Endothelial cell of umbilical vein (primary cell): Measurements from ENCODE around the gene PAK6. TPM values are rescaled to one million over a fixed set of nuclear protein-coding genes. Genes with fewer than 3 reads are reported as not detected.

Experiments
- BruUV-seq: library from RNA; stranded (reverse); fragments of 400-500 nt; replicated peaks from 2 replicates; lab custom pipeline; 2021; lab: Mats Ljungman, UMichigan
- CTCF ChIA-PET: fragments of 300-600, 350-600 bp; sonication (Branson Sonifier 250); formaldehyde crosslinking; loops from one replicate; lab custom pipeline; 2021; ENCODE audit warnings: antibody characterized with exemption, inconsistent platforms; lab: Charles Lee
- POLR2A ChIA-PET: fragments of 300-600, 350-600 bp; sonication (Branson Sonifier 250); formaldehyde crosslinking; loops from one replicate; lab custom pipeline; 2021; ENCODE audit warnings: antibody characterized with exemption, inconsistent platforms; lab: Charles Lee
- DNase-seq: peaks from one replicate; pipeline ENCODE4 v3.0.0-alpha.2; 2011; ENCODE audit warnings: low read depth, low spot score
- FAIRE-seq: peaks from 2 replicates; lab custom pipeline; 2011; peaks lifted over from hg19 to GRCh38; lab: Jason Lieb, UNC
- H2AFZ ChIP-seq: 2 replicates; pipeline ENCODE4 v1.6.0; 2012; ENCODE audit warnings: low read depth, low read length, control low read depth, inconsistent platforms
- H3K27ac ChIP-seq: 2 replicates; pipeline ENCODE4 v1.5.1; 2011; ENCODE audit warnings: low read depth, mild to moderate bottlenecking, control low read depth, low read length, moderate library complexity; ENCODE audit not compliant: insufficient read depth
- H3K27me3 ChIP-seq, 2 experiments: 2 replicates each; pipeline versions ENCODE4 v1.6.0 to v1.6.1; 2011; ENCODE audit warnings: low read length in 2 of 2, mixed read lengths in 1 of 2; ENCODE audit not compliant: control insufficient read depth in 2 of 2, insufficient read depth in 2 of 2
- H3K36me3 ChIP-seq, 2 experiments: 2 replicates in 1 of 2; 3 replicates in 1 of 2; pipeline ENCODE4 v1.5.1; 2011; ENCODE audit warnings: low read length in 2 of 2, mild to moderate bottlenecking in 1 of 2, moderate library complexity in 1 of 2; ENCODE audit not compliant: control insufficient read depth in 2 of 2, insufficient read depth in 2 of 2; ENCODE audit errors: extremely low read depth in 1 of 2
- H3K4me1 ChIP-seq: 3 replicates; pipeline ENCODE4 v1.5.1; 2011; ENCODE audit warnings: mild to moderate bottlenecking, low read length; ENCODE audit not compliant: control insufficient read depth, insufficient read depth; ENCODE audit errors: extremely low read depth
- H3K4me2 ChIP-seq: 2 replicates; pipeline ENCODE4 v1.6.1; 2011; ENCODE audit warnings: low read length, control low read depth, mixed read lengths; ENCODE audit not compliant: insufficient read depth
- H3K4me3 ChIP-seq, 3 experiments: fragments of 200-600 bp in 1 of 3; sonication (generic), shearing (Covaris generic) in 1 of 3; replicated peaks in 1 of 3; 2 replicates each; pipeline ENCODE4 v1.5.1; 2011 to 2016; ENCODE audit warnings: control low read depth in 3 of 3, low read length in 3 of 3, mild to moderate bottlenecking in 2 of 3, inconsistent platforms in 1 of 3, low read depth in 1 of 3, moderate library complexity in 1 of 3; ENCODE audit not compliant: insufficient read depth in 1 of 3
- H3K79me2 ChIP-seq: 2 replicates; pipeline ENCODE4 v1.6.0; 2012; ENCODE audit warnings: low read length, inconsistent platforms; ENCODE audit not compliant: control insufficient read depth, insufficient read depth
- H3K9ac ChIP-seq: replicated peaks from 2 replicates; pipeline ENCODE3; 2011; ENCODE audit warnings: low read length, control low read depth; ENCODE audit not compliant: insufficient read depth; ENCODE audit errors: extremely low read depth
- H3K9me1 ChIP-seq: replicated peaks from 3 replicates; pipeline ENCODE4 v1.6.0; 2011; ENCODE audit warnings: mild to moderate bottlenecking, low read length; ENCODE audit not compliant: control insufficient read depth, insufficient read depth; ENCODE audit errors: extremely low read depth
- H3K9me3 ChIP-seq: replicated peaks from 2 replicates; pipeline ENCODE4 v1.5.1; 2012; ENCODE audit warnings: low read length, inconsistent platforms; ENCODE audit not compliant: control insufficient read depth, insufficient read depth
- H4K20me1 ChIP-seq: replicated peaks from 2 replicates; pipeline ENCODE3; 2011; ENCODE audit warnings: mild to moderate bottlenecking, low read length; ENCODE audit not compliant: control insufficient read depth, insufficient read depth; ENCODE audit errors: extremely low read depth
- EZH2 ChIP-seq: IDR thresholded peaks from 2 replicates; pipeline ENCODE4 v1.6.1; 2012; ENCODE audit warnings: borderline replicate concordance, low read depth, mild to moderate bottlenecking, moderate library complexity, low read length, inconsistent platforms; ENCODE audit not compliant: severe bottlenecking
- FOS ChIP-seq: IDR thresholded peaks from 2 replicates; pipeline ENCODE4 v1.6.1; 2011; ENCODE audit warnings: mild to moderate bottlenecking, low read length, moderate library complexity, borderline replicate concordance; ENCODE audit not compliant: insufficient read depth
- GATA2 ChIP-seq: IDR thresholded peaks from 2 replicates; pipeline ENCODE4 v1.7.0; 2011; ENCODE audit warnings: low read depth, mild to moderate bottlenecking, moderate library complexity, mixed read lengths, low read length; ENCODE audit not compliant: insufficient read length, insufficient read depth
- JUN ChIP-seq: IDR thresholded peaks from 2 replicates; pipeline ENCODE4 v1.6.1; 2011; ENCODE audit warnings: borderline replicate concordance, low read depth; ENCODE audit not compliant: insufficient read length, insufficient read depth
- MYC ChIP-seq: IDR thresholded peaks from one replicate; pipeline ENCODE4 v1.6.1; 2011; ENCODE audit warnings: mild to moderate bottlenecking, low read depth, low read length
- POLR2A ChIP-seq: IDR thresholded peaks from 2 replicates; pipeline ENCODE4 v1.6.1; 2012; ENCODE audit warnings: low read depth, mild to moderate bottlenecking, control low read depth, low read length
- POLR2AphosphoS5 ChIP-seq: IDR thresholded peaks from 2 replicates; pipeline ENCODE4 v1.6.1; 2012; ENCODE audit warnings: low read depth, mild to moderate bottlenecking, control low read depth, low read length, moderate library complexity; ENCODE audit not compliant: insufficient read depth
- dilution Hi-C: fragments of 300-500 bp; cut with MboI; formaldehyde crosslinking; loops from one replicate; pipeline ENCODE4 v1.15.0; 2019; ENCODE audit warnings: low sequenced_read_pairs; ENCODE audit not compliant: extremely low pct_ligation_motif_present
- intact Hi-C: fragments of 100-400 bp; cut with micrococcal nuclease; formaldehyde crosslinking; loops from one replicate; pipeline ENCODE4 v1.10.0; 2022
- polyA plus RNA-seq, 4 experiments: library from polyadenylated mRNA; depleted of rRNA in 3 of 4; stranded (reverse) in 3 of 4; unstranded in 1 of 4; fragments of >200 nt; gene quantifications; 2 replicates each; pipeline versions ENCODE4 v1.2.1 to v1.2.3, GENCODE V29; 2011 to 2012; ENCODE audit warnings: missing spikeins in 1 of 4
- total RNA-seq: library from RNA; stranded (reverse); gene quantifications from 2 replicates; pipeline ENCODE4 v1.2.3, GENCODE V29; 2021
- TF ChIP-seq, protein P1 (sequence below): IDR thresholded peaks from 2 replicates; pipeline ENCODE4 v1.6.1; 2011; ENCODE audit not compliant: insufficient read depth, insufficient read length
- TF ChIP-seq, protein P2 (sequence below), 2 donors: IDR thresholded peaks; 1 replicate in 1 of 2; 2 replicates in 1 of 2; pipeline ENCODE4 v1.5.1; 2011; ENCODE audit warnings: low read length in 2 of 2, mild to moderate bottlenecking in 2 of 2, moderate library complexity in 2 of 2, control low read depth in 1 of 2, inconsistent platforms in 1 of 2, low read depth in 1 of 2; ENCODE audit not compliant: insufficient read depth in 1 of 2; ENCODE audit errors: extremely low read depth in 1 of 2

The PAK6 gene
- total and polyA plus RNA-seq, 2 donors (not counting 3 experiments of a cell fraction or from before 2014, with no cell fraction given): not detected

DNA sequence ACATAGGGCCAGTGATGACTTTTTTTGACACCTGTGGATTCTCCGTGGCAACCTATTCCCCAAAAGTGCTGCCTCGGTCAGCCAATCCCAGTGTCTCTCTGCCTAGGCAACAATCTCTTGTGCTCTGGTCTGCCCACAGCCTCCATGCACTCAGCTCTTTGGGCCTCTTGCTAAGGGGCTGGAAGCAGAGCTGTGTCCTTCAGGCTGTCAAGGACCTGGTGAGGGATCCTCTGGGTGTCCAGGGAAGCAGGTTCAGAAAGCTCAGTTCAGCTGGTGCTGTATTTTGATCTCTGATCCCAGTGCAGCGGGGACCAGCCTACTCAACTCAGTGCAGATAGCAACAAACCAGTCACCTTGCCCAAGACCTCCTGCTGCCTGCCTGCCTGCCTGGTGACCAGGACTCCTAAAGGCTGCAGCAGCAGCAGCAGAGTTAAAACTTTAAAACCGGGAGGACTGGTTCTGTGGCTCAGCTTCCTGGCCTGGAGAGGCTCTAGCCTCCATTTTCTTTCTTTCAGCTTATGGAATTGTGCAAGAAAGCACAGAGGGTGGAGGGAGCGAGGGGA lies 6.2 kb downstream of the PAK6 start:
- no peaks in the 10 kb centered on the region for H3K79me2 ChIP-seq
- DNase-seq (no peak), FAIRE-seq (no peak)
- no peak overlapping the region for H3K4me2 ChIP-seq
- intact Hi-C loops: no loop called here
- H3K9ac ChIP-seq: no peak overlapping the region
- no TSS peak for BruUV-seq
- no peak for TF ChIP-seq MYC
- TF ChIP-seq, protein P1, sequence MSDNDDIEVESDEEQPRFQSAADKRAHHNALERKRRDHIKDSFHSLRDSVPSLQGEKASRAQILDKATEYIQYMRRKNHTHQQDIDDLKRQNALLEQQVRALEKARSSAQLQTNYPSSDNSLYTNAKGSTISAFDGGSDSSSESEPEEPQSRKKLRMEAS: no peak
- TF ChIP-seq FOS: no peak
- no peak for TF ChIP-seq POLR2AphosphoS5
- no peak for TF ChIP-seq POLR2A
- TF ChIP-seq GATA2: no peak
- no peak for TF ChIP-seq JUN
- TF ChIP-seq EZH2: no peak
- TF ChIP-seq, protein P2, sequence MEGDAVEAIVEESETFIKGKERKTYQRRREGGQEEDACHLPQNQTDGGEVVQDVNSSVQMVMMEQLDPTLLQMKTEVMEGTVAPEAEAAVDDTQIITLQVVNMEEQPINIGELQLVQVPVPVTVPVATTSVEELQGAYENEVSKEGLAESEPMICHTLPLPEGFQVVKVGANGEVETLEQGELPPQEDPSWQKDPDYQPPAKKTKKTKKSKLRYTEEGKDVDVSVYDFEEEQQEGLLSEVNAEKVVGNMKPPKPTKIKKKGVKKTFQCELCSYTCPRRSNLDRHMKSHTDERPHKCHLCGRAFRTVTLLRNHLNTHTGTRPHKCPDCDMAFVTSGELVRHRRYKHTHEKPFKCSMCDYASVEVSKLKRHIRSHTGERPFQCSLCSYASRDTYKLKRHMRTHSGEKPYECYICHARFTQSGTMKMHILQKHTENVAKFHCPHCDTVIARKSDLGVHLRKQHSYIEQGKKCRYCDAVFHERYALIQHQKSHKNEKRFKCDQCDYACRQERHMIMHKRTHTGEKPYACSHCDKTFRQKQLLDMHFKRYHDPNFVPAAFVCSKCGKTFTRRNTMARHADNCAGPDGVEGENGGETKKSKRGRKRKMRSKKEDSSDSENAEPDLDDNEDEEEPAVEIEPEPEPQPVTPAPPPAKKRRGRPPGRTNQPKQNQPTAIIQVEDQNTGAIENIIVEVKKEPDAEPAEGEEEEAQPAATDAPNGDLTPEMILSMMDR (IDR thresholded peaks at IDR 0.05; ENCODE audit: extremely low read depth in 1 of 2, insufficient read depth in 1 of 2, low read depth in 1 of 2, low read length in 2 of 2): no peak
- no peaks in the 10 kb centered on the region for H3K36me3 ChIP-seq
- H3K27me3 ChIP-seq: peaks cover under 1 to 5% of the 10 kb centered on the region in 2 experiments
- H4K20me1 ChIP-seq: no peaks in the 10 kb centered on the region
- H3K4me3 ChIP-seq: no peak overlapping the region
- H3K27ac ChIP-seq: no peak overlapping the region
- ChIA-PET CTCF (interaction anchor here (0.7 to 1.4 kb wide), 3 partner anchors 10 to 30 kb away, joined by 3 to 8 read pairs (median 3); no protein-coding TSS in a partner anchor), POLR2A (no interaction called here)
- no peak overlapping the region for H2AFZ ChIP-seq
- no peaks in the 10 kb centered on the region for H3K9me3 ChIP-seq
- no peaks in the 10 kb centered on the region for H3K9me1 ChIP-seq
- no peaks in the 10 kb centered on the region for H3K4me1 ChIP-seq
- dilution Hi-C loops: no loop called here
